K562 (cell line): ENCODE data around the gene ZSCAN2.
A peak's percentile ranks its signal among the peaks of the same experiment; 100 is the strongest.

Experiments
- BMI1 ChIP-seq: fragments of 150-350 bp; IDR thresholded peaks from 2 replicates; pipeline ENCODE4 v1.6.1; 2014; ENCODE audit warnings: low read length
- CBFB ChIP-seq: sonication (generic); formaldehyde crosslinking; IDR thresholded peaks from 2 replicates; pipeline ENCODE4 v1.4.0; 2020; ENCODE audit warnings: mild to moderate bottlenecking, missing genetic modification reagents
- CTCF ChIP-seq, 3 experiments: IDR thresholded peaks in 2 of 3; conservative IDR thresholded peaks in 1 of 3; 2 replicates each; pipeline ENCODE4 v1.5.1; 2011 to 2012; ENCODE audit warnings: low read length in 3 of 3, mild to moderate bottlenecking in 3 of 3, control low read depth in 2 of 3, improper control_type of control experiment in 1 of 3, inconsistent platforms in 1 of 3, low read depth in 1 of 3, mixed read lengths in 1 of 3, moderate library complexity in 1 of 3; ENCODE audit not compliant: insufficient read depth in 2 of 3
- FOXO4 ChIP-seq: fragments of 450-650 bp; formaldehyde crosslinking; IDR thresholded peaks from 2 replicates; pipeline ENCODE4 v1.4.0; 2020; ENCODE audit warnings: mild to moderate bottlenecking, moderate library complexity
- GATAD2B ChIP-seq: fragments of 450-650 bp; IDR thresholded peaks from 2 replicates; pipeline ENCODE4 v1.6.1; 2017; ENCODE audit warnings: mild to moderate bottlenecking, borderline replicate concordance
- ZFX ChIP-seq: sonication (generic); formaldehyde crosslinking; IDR thresholded peaks from 2 replicates; pipeline ENCODE4 v1.8.0; 2022; ENCODE audit warnings: mild to moderate bottlenecking, missing genetic modification reagents, moderate library complexity

GRCh38 chr15:84653910-84654688, 53.3 kb downstream of the ZSCAN2 start, which contains the start of gene WDR73:
- TF ChIP-seq CBFB: no peak
- peak; percentile 94 for TF ChIP-seq ZFX
- TF ChIP-seq CTCF (IDR thresholded peaks at IDR 0.05 in 2 of 3, conservative IDR thresholded peaks at IDR 0.05 in 1 of 3; ENCODE audit: insufficient read depth in 2 of 3, low read depth in 1 of 3, low read length in 3 of 3): peak in 1 of 3 experiments; percentile 34; a peak in 2 of 6 replicates
- TF ChIP-seq BMI1: peak; percentile 70; the same call in 1 of the 2 replicates
- no peak for TF ChIP-seq FOXO4 (CRISPR knock-in tag)
- TF ChIP-seq GATAD2B: no peak
